H1 (cell line): ENCODE results near the gene CELF2. TPM values are rescaled to one million over a fixed set of nuclear protein-coding genes. Genes with fewer than 3 reads are reported as not detected.

ENCODE experiments used
- CBX8 ChIP-seq: fragments of 300-800, 300-1000 bp; sonication (generic); IDR thresholded peaks from 2 replicates; pipeline ENCODE4 v1.7.1; 2016; ENCODE audit warnings: low read depth, low read length, borderline replicate concordance
- CHD1 ChIP-seq: IDR thresholded peaks from 2 replicates; pipeline ENCODE4 v1.6.1; 2012; ENCODE audit warnings: low read depth, low read length, improper control_type of control experiment
- CHD2 ChIP-seq: IDR thresholded peaks from 2 replicates; pipeline ENCODE4 v1.6.1; 2012; ENCODE audit warnings: low read length, improper control_type of control experiment
- GTF2F1 ChIP-seq: IDR thresholded peaks from 2 replicates; pipeline ENCODE4 v1.6.1; 2012; ENCODE audit warnings: low read depth, low read length, improper control_type of control experiment, borderline replicate concordance
- TAF1 ChIP-seq: IDR thresholded peaks from 2 replicates; pipeline ENCODE4 v1.6.1; 2011; ENCODE audit warnings: mild to moderate bottlenecking, low read depth, low read length
- polyA plus RNA-seq, 7 experiments: library from polyadenylated mRNA; depleted of rRNA in 3 of 7; stranded (reverse) in 5 of 7; unstranded in 2 of 7; fragments of >200 nt in 5 of 7; fragments of 200-250 nt in 2 of 7; gene quantifications; 1 replicate in 5 of 7; 2 replicates in 1 of 7; 4 replicates in 1 of 7; pipeline versions ENCODE4 v1.2.1 to v1.2.3, GENCODE V29; 2011 to 2013; ENCODE audit warnings: missing spikeins in 2 of 7, mixed read lengths in 2 of 7
- total RNA-seq: library from RNA; stranded (reverse); fragmentation: NEBNext Ultra II Directional; extraction: Animal tissue kit (Norgen Biotek cat#: 25700); gene quantifications from 2 replicates; pipeline ENCODE4 v1.2.1, GENCODE V29; 2021
- TF ChIP-seq, protein P1 (sequence below), 3 experiments: IDR thresholded peaks; 1 replicate in 2 of 3; 2 replicates in 1 of 3; pipeline versions ENCODE4 v1.5.1 to v1.6.1; 2011; ENCODE audit warnings: low read length in 3 of 3, mild to moderate bottlenecking in 3 of 3, inconsistent platforms in 2 of 3, low read depth in 1 of 3, moderate library complexity in 1 of 3; ENCODE audit not compliant: insufficient read depth in 1 of 3; ENCODE audit errors: control extremely low read depth in 1 of 3
- TF ChIP-seq, protein P2 (sequence below): IDR thresholded peaks from 2 replicates; pipeline ENCODE4 v1.6.1; 2012; ENCODE audit warnings: low read length, inconsistent platforms

The CELF2 gene
- total and polyA plus RNA-seq, 2 of the 8 experiments (the other 6 are each of a cell fraction or from before 2014, with no cell fraction given): 18.3 to 22.7 TPM

DNA sequence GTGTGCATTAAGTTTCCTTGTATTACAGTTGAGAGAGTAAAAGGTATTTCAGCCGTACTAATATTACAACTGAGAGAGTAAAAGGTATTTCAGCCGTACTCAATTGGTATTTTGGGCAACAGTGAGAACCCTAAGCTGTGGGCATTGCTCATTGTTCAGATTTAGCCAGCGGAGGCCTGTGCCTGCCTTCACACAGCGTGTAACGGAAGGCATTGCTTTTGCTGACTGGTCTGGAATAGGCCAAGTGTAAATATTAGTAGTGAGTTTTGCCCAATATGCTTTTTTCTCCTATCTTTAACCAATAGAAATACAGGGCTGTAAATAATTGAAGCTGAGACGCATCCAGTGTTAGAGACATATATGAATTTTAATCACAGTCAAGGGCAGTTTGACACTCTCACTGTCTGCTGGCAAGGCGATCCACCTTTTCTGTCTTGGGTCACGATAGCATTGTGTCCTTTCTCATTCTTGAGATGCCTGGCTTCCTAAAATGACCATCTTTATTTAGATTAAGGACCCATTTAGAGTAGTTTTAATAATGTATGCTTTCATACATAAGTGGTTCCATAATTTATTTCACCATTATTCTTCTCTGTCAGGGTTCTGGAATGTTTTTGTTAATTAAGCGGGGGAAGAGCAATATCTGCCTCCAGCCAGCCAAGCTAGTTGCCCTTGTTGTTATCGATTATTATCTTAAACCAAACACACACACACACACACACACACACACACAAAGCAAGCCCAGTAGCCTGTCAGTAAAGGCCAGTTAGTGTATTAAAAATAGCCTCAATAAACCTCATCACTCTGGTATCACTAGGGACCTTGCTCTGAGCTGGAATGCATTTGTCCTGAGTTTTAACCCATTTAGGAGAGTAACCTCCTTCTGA is 130.7 kb downstream of the CELF2 start (continued):
- TF ChIP-seq, protein P1, sequence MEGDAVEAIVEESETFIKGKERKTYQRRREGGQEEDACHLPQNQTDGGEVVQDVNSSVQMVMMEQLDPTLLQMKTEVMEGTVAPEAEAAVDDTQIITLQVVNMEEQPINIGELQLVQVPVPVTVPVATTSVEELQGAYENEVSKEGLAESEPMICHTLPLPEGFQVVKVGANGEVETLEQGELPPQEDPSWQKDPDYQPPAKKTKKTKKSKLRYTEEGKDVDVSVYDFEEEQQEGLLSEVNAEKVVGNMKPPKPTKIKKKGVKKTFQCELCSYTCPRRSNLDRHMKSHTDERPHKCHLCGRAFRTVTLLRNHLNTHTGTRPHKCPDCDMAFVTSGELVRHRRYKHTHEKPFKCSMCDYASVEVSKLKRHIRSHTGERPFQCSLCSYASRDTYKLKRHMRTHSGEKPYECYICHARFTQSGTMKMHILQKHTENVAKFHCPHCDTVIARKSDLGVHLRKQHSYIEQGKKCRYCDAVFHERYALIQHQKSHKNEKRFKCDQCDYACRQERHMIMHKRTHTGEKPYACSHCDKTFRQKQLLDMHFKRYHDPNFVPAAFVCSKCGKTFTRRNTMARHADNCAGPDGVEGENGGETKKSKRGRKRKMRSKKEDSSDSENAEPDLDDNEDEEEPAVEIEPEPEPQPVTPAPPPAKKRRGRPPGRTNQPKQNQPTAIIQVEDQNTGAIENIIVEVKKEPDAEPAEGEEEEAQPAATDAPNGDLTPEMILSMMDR (IDR thresholded peaks at IDR 0.05; ENCODE audit: control extremely low read depth in 1 of 3, insufficient read depth in 1 of 3, low read depth in 1 of 3, low read length in 3 of 3): no peak
- TF ChIP-seq, protein P2, sequence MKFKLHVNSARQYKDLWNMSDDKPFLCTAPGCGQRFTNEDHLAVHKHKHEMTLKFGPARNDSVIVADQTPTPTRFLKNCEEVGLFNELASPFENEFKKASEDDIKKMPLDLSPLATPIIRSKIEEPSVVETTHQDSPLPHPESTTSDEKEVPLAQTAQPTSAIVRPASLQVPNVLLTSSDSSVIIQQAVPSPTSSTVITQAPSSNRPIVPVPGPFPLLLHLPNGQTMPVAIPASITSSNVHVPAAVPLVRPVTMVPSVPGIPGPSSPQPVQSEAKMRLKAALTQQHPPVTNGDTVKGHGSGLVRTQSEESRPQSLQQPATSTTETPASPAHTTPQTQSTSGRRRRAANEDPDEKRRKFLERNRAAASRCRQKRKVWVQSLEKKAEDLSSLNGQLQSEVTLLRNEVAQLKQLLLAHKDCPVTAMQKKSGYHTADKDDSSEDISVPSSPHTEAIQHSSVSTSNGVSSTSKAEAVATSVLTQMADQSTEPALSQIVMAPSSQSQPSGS: no peak
- TF ChIP-seq GTF2F1 (no peak), CHD2 (no peak), CBX8 (no peak), TAF1 (no peak), CHD1 (no peak)
